Stimulated activated CD8-positive, alpha-beta memory T cell treated with anti-CD3 and anti-CD28 coated beads, Interleukin-12 subunit alpha, Interleukin-12 subunit beta, amount 100 ng/mL, for 24 hours (primary cell): ENCODE measurements around the gene SMIM14.

Source experiments
- DNase-seq: peaks from one replicate; pipeline ENCODE4 v3.0.0-alpha.2; 2020; ENCODE audit errors: extremely low read depth

The SMIM14 gene

GRCh38 chr4:39498727-39499020 is 140.0 kb downstream of the SMIM14 start:
- no peak for DNase-seq

- DNase-seq: no peak
These were observed 140.5 kb downstream of the SMIM14 start for GRCh38 chr4:39497909-39498726.
